ENCODE results near the gene QKI. TPM values are rescaled to one million over a fixed set of nuclear protein-coding genes. Genes with fewer than 3 reads are reported as not detected.

QKI gene
- total RNA-seq, 1 experiment from 2014 or later = 134 TPM

GRCh38 chr6:163607792-163608191 lies 193.3 kb downstream of the QKI start:
- POLR2A ChIA-PET = no interaction called here
- peaks cover 2% of the 10 kb centered on the region for H3K27me3 Mint-ChIP-seq (ENCODE audit: insufficient read depth, unreplicated experiment)
- DNase-seq = no peak
- no peaks in the 10 kb centered on the region for H3K4me1 Mint-ChIP-seq (ENCODE audit: low read depth, unreplicated experiment)
- no peaks in the 10 kb centered on the region for H3K4me1 ChIP-seq
- no peaks in the 10 kb centered on the region for H3K9me3 Mint-ChIP-seq (ENCODE audit: unreplicated experiment)
- no peak for TF ChIP-seq CTCF (IDR thresholded peaks at IDR 0.05; ENCODE audit: insufficient read depth in 1 of 2, low read depth in 1 of 2, low read length in 1 of 2, severe bottlenecking in 1 of 2, unreplicated experiment in 1 of 2)
- H3K36me3 ChIP-seq (ENCODE audit: control insufficient read depth, insufficient read depth, low read length) = no peaks in the 10 kb centered on the region
- CTCF ChIA-PET = no interaction called here
- H3K4me3 ChIP-seq (ENCODE audit: low read depth, low read length) = no peak overlapping the region
- no peak overlapping the region for H3K4me3 Mint-ChIP-seq (ENCODE audit: unreplicated experiment)
- no peaks in the 10 kb centered on the region for H3K36me3 Mint-ChIP-seq (ENCODE audit: insufficient read depth, unreplicated experiment)
- no TSS peak for BruUV-seq (replicated peaks)
- H3K9me3 ChIP-seq = no peaks in the 10 kb centered on the region
- no peak overlapping the region for H3K27ac Mint-ChIP-seq (ENCODE audit: unreplicated experiment)
- H3K27me3 ChIP-seq (replicated peaks; ENCODE audit: control insufficient read depth, insufficient read depth, low read length) = no peaks in the 10 kb centered on the region
- intact Hi-C loops (cut with micrococcal nuclease; ENCODE audit: unreplicated experiment) = no loop called here

GRCh38 chr6:163608204-163608644 lies 193.7 kb downstream of the QKI start:
- no peak overlapping the region for H3K27ac Mint-ChIP-seq (ENCODE audit: unreplicated experiment)
- H3K4me1 Mint-ChIP-seq (ENCODE audit: low read depth, unreplicated experiment) = no peaks in the 10 kb centered on the region
- no peak for TF ChIP-seq CTCF (IDR thresholded peaks at IDR 0.05; ENCODE audit: insufficient read depth in 1 of 2, low read depth in 1 of 2, low read length in 1 of 2, severe bottlenecking in 1 of 2, unreplicated experiment in 1 of 2)
- H3K9me3 Mint-ChIP-seq (ENCODE audit: unreplicated experiment) = no peaks in the 10 kb centered on the region
- CTCF ChIA-PET = no interaction called here
- H3K4me3 Mint-ChIP-seq (ENCODE audit: unreplicated experiment) = no peak overlapping the region
- no peak overlapping the region for H3K4me3 ChIP-seq (ENCODE audit: low read depth, low read length)
- BruUV-seq (replicated peaks) = no TSS peak
- no peaks in the 10 kb centered on the region for H3K36me3 Mint-ChIP-seq (ENCODE audit: insufficient read depth, unreplicated experiment)
- no peak for DNase-seq
- no peaks in the 10 kb centered on the region for H3K4me1 ChIP-seq
- POLR2A ChIA-PET = no interaction called here
- H3K27me3 ChIP-seq (replicated peaks; ENCODE audit: control insufficient read depth, insufficient read depth, low read length) = no peaks in the 10 kb centered on the region
- no peaks in the 10 kb centered on the region for H3K9me3 ChIP-seq
- no peaks in the 10 kb centered on the region for H3K36me3 ChIP-seq (ENCODE audit: control insufficient read depth, insufficient read depth, low read length)
- H3K27me3 Mint-ChIP-seq (ENCODE audit: insufficient read depth, unreplicated experiment) = no peaks in the 10 kb centered on the region
- intact Hi-C loops (cut with micrococcal nuclease; ENCODE audit: unreplicated experiment) = no loop called here

GRCh38 chr6:163612200-163612599 lies 197.7 kb downstream of the QKI start:
- Mint-ChIP-seq H3K4me1 (ENCODE audit: low read depth, unreplicated experiment) (no peaks in the 10 kb centered on the region), H3K27me3 (ENCODE audit: insufficient read depth, unreplicated experiment) (no peaks in the 10 kb centered on the region), H3K36me3 (ENCODE audit: insufficient read depth, unreplicated experiment) (no peaks in the 10 kb centered on the region), H3K4me3 (ENCODE audit: unreplicated experiment) (no peak overlapping the region), H3K9me3 (ENCODE audit: unreplicated experiment) (no peaks in the 10 kb centered on the region), H3K27ac (ENCODE audit: unreplicated experiment) (no peak overlapping the region)
- Histone ChIP-seq H3K9me3 (no peaks in the 10 kb centered on the region), H3K27me3 (replicated peaks; ENCODE audit: control insufficient read depth, insufficient read depth, low read length) (no peaks in the 10 kb centered on the region), H3K4me1 (no peaks in the 10 kb centered on the region), H3K36me3 (ENCODE audit: control insufficient read depth, insufficient read depth, low read length) (no peaks in the 10 kb centered on the region), H3K4me3 (ENCODE audit: low read depth, low read length) (no peak overlapping the region)
- POLR2A ChIA-PET = no interaction called here
- no TSS peak for BruUV-seq (replicated peaks)
- no peak for DNase-seq
- CTCF ChIA-PET = no interaction called here
- intact Hi-C loops (cut with micrococcal nuclease; ENCODE audit: unreplicated experiment) = no loop called here
- TF ChIP-seq CTCF (IDR thresholded peaks at IDR 0.05; ENCODE audit: insufficient read depth in 1 of 2, low read depth in 1 of 2, low read length in 1 of 2, severe bottlenecking in 1 of 2, unreplicated experiment in 1 of 2) = no peak

Measured in Caco-2 (cell line).